ENCODE measurements around the gene RUFY4.
"Not testable (repeated sequence)": the region's sequence is repeated elsewhere in the genome, so short reads cannot be mapped to it uniquely, and the experiment has no call there.

The RUFY4 gene

DNA sequence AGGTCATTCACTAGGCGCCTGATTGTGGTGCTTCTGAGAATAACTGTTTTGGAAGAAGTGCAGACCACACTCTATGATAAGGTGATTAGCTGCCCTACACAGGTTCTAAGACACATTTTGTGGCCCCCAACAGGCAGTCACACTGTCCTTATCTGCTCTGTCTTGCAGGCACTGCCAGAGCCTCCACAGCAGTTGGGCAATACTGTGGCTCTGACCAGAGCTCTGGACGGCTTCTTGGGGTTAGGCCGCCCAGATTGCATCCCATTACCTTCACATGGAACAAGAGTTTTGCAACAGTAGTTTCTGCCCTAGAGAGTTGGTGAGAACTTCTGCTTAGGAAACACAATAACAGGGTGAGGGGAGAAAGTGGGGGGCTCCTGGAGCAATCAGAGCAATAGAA, 22.7 kb downstream of the RUFY4 start:
- DNase-seq: no peak

DNA sequence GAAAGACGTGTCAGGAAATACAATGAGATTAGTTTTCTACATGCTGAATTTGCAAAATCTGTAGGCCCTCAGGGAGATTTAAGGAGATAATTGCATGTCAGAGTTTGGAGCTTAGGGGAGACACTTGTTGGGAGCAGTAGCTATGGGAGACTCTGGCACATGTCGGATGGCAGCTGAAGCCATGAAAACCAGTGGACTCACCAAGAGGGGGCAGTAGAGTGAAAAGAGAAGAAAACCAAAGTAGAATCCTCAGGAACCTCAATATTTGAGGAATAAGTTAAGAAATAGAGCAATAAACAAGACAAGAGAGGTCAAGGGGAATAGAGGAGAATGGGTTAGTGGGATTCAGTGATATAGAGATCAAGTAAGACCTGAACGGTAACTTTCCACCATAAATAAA, 24.8 kb downstream of the RUFY4 start:
- DNase-seq: no peak

DNA sequence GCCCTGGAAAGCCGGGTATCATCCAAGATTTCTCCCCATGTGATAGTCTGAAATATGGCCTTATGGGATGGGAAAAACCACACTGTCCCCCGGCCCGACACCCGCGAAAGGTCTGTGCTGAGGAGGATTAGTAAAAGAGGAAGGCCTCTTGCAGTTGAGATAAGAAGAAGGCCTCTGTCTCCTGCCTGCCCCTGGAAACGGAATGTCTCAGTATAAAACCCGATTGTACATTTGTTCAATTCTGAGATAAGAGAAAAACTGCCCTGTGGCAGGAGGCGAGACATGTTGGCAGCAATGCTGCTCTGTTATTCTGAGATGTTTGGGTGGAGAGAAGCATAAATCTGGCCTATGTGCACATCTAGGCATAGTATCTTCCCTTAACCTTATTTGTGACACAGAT, 26.8 kb downstream of the RUFY4 start:
- no peak for DNase-seq

DNA sequence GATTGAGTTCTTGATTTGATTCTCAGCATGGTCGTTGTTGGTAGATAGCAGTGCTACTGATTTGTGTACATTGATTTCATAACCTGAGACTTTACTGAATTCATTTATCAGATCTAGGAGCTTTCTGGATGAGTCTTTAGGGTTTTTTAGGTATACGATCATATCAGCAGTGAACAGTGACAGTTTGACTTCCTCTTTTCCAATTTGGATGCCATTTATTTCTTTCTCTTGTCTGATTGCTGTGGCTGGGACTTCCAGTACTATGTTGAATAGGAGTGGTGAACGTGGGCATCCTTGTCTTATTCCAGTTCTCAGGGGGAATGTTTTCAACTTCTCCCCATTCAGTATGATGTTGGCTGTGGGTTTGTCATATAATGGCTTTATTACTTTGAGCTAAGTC, 28.9 kb downstream of the RUFY4 start:
- no peak for DNase-seq

DNA sequence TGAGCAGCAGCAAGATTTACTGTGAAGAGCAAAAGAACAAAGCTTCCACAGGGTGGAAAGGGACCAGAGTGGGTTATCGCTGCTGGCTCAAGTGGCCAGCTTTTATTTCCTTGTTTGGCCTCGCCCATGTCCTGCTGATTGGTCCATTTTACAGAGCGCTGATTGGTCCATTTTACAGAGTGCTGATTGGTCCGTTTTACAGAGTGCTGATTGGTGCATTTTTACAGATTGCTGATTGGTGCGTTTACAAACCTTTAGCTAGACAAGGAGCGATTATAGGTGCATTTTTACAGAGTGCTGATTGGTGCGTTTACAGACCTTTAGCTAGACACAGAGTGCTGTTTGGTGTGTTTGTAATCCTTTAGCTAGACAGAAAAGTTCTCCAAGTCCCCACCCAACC, 39.8 kb downstream of the RUFY4 start:
- DNase-seq: not testable (repeated sequence)

DNA sequence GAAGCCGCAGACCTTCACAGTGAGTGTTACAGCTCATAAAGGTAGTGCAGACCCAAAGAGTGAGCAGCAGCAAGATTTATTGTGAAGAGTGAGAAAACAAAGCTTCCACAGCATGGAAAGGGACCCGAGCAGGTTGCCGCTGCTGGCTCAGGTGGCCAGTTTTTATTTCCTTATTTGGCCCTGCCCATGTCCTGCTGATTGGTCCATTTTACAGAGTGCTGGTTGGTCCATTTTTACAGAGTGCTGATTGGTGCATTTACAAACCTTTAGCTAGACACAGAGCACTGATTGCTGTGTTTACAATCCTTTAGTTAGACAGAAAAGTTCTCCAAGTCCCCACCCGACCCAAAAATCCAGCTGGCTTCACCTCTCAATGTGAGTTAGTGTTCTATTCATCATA, 52.7 kb downstream of the RUFY4 start:
- DNase-seq: not testable (repeated sequence)

DNA sequence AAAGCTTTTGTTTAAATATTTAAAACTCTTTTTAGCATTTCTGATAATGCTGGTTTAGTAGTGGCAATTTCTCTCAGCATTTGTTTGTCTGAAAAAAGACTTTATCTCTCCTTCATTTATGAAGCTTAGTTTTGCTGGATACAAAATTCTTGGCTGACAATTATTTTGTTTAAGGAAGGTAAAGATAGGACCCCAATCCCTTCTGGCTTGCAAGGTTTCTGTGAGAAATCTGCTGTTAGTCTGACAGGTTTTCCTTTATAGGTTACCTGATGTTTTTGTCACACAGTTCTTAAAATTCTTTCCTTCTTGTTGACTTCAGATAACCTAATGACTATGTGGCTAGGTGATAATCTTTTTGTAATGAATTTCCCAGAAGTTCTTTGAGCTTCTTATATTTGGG, 53.2 kb downstream of the RUFY4 start:
- DNase-seq: not testable (repeated sequence)

DNA sequence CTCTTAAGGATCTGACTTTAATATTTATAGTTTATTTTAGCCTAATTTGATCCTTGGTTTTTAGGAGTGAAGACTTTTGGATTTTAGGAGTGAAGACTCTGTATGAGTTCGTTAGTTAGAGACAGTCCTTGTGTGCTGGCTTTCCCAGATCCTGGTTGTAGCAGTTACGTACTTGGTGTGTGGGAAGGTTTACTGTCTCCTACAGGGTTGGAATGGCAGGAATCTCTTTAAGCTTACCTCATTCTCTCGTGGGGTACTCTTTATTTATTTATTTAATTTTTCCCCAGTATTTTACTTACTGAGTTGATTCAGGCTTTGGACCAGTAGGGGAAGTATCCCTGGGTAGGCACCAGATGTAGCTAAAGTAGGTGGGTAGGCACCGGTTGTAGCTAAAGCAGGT, 54.9 kb downstream of the RUFY4 start:
- no peak for DNase-seq

DNA sequence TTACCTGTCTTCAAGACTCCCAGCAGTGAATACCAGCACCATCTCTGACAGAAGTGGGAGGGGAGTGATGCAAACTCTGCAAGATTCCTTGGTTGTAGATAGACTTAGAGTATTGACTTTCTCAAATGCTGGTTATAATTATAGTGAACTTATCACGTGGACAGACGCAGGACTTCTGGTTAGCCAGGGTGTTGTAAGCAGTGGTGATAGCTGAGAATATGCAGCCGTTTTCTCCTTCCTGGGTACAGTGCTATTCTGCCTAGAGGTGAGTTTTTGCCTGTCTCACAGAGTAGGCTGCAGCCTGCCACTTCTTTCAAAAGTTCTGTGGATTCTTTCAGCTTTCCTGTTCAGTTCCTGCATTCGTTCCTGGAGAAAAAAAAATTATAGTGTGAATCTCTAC, 56.0 kb downstream of the RUFY4 start:
- no peak for DNase-seq

DNA sequence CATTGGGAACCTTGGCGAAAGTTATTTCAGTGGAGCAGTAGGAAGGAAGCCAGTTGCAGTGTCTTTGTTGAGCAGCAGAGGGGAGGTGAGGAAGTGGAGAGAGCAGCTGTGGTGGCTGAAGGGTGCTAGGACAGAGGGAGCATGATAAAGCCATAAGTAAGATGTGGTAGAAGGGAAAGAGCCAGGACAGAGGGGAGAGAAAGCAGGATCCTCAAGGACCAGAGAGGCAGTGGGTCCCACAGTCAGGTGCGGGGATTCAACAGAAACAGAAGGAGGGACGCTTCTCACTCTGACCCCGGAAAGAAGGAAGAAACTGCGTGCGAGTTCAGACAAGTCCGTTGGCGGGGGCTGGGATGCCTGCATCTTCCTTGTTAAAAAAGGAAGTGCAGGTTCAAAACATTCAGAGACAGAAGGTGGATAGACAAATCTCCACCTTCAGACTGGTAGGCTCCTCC, 56.6 kb downstream of the RUFY4 start, which contains the start of gene CXCR2:
CXCR2 (plus strand) TSS at position 403 of the 455 bp plus-strand sequence. CDS start 8,774 bp downstream, outside the sequence.
- DNase-seq: peak; percentile 32

DNA sequence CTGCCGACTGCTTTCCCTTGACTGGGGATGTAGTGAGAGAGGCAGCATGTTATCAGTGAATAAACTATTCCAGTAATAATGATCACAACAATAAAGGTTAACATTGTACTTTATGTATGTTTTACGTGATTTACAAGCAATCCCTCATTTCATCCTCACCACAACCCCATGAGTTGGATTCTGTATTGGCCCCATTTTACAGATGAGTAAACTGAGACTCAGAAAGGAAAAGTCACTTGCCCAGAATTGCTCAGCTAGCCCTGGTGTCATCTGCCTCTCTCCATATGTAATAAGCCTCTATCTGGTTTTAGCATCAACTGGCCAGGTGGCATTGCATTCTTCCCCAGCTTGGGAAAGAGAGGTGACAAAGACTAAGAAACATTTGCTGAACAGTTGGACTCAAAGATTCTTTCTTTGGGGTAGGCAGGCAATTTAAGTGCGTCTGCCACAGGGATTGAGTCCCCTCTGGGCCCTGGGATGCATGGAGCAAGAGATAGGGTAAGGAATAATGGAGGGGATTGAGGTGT, 58.9 kb downstream of the RUFY4 start:
- DNase-seq: no peak

DNA sequence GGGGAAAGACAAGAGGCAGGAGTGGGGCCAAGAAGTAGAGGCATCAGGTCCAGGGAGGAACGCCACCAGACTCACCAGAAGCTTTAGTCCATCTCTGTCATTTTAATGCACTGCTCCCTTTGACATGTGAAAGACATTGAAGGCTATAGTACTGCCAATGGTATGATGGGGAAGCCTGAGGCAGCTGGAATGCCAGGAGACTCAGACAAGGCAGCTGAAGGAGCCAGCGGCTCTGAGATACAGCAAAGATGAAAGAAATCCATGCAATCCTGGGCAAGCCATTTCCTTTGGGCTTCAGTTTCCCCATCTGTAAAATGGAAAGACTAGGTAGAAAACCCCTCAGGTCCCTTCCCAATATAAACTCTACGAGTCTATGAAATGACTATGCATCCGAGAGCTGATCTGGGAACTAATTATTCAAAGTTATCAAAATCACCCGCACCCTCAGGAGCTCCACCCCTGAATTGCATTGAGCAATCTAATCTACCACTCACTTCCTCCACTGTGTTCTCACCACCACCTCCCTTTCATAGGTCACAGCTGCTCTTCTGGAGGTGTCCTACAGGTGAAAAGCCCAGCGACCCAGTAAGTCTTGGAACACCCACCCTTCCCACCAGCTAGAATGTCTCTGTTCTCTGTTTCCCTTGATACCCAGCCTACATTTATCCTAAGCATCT, 59.9 kb downstream of the RUFY4 start:
- DNase-seq: no peak

DNA sequence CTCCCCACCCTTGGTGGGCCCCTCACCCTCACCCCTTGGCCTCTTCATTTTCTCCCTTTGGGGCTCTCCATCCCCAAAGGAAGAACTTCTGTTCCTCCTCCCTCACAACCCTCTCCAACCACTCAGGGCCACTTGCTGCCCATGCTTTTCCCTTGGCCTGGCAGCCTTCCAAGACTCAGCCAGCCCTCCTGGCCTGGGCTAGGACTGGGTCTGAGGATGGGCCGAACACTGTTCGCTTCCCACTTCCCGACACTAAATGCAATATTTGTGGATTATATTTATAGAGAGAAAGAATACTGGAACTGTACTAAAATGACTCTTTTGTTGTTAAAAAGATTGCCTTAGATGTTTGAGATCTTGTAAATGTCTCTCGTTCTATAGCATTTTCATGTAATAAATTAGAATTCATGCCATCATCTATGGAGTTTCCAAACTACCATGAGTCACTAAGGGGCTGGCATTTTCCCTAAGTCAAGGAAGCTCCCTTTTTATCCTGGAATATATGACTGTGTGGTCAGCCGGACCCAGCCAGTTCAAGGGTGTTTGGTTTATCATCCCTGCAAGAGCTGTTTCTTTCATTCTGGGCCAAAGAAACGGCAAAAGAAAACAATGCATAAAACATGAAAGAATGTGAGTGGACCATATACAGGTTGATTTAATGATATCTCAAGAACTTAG, 60.5 kb downstream of the RUFY4 start:
- DNase-seq: no peak

DNA sequence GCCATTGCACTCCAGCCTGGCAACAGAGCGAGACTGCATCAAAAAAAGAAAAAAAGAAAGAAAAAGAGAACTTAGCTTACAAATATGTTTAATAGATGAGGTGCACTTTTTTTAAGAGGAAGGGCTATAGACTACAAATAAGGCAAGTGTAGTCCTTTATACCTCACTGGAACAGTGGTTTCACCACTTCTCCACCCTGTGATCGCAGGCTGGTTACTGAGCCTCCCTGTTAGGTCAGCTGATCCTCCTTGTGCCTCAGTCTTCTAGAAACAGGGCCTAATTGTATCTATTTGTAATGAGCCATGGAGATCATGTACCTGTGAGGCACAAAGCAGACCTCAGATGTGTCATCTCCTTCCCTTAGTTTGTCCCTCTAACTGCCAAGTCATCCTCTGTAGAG, 61.3 kb downstream of the RUFY4 start:
- DNase-seq: no peak

DNA sequence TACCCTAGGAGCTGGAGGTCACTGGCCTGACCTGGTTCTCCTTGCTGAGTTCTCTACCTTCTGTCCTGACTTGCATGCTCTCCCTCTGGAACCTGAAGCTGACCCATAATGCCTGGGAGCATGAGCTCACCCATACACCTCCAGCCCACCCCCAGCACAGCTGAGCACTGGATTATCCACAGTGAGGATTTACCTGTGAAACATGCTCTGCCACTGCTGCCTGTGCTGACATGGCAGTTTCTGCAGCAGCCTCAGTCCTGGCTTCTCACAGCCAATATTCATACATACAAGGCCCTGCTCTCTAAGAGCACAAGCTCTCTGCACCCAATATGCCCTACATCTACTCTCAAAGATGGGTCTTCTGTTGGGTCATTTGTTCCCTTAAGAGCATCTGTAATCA, 61.8 kb downstream of the RUFY4 start:
- no peak for DNase-seq

DNA sequence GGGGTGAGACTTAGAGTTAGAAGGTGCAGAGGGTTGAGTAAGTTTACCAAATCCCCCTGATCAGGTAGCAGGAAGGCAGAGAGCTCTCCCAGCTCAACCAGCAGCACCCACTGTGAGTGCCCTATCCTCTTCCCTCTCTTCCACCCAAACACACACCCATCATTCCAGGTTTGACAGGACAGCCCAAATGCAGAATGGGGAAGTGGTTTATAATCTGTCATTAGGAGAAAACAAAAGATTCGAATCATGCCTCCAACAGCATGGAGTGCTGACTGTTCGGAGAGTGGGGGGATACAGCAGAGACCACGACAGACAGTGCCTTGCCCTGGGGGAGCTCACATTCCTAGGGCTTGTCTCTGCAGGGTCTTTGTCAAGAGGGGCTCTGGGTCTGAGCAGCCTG, 68.5 kb downstream of the RUFY4 start:
- DNase-seq: no peak

DNA sequence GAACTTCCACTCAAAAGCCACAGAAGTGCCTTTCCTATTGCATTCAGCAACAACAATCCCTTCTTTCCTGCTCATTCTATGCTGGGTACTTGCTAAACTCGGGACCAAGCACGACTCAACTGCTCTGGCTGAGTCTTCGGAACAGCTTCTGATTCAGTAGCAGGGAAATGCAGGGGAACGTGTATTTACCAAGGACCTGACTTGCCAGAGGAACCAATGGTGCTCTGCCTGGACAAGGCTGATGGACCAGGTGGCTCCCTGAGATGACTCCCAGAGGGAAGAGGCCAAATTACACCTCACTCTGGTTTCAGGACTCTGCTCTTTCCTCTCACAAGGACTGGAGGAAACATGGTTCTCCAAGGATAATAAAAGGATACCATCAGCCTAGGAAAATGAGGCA, 69.0 kb downstream of the RUFY4 start:
- no peak for DNase-seq
